HFFc6 (cell line): Measurements from ENCODE around the gene MRPS10. TPM values are rescaled to one million over a fixed set of nuclear protein-coding genes. Genes with fewer than 3 reads are reported as not detected.

Experiments
- DNase-seq: peaks from one replicate; pipeline ENCODE4 v3.0.0-alpha.2; 2018
- H3K27ac Mint-ChIP-seq: 2 replicates; pipeline ENCODE4 v1.8.0; 2020; ENCODE audit warnings: mild to moderate bottlenecking, mixed read lengths
- H3K27me3 Mint-ChIP-seq: 2 replicates; pipeline ENCODE4 v1.8.0; 2021; ENCODE audit warnings: mild to moderate bottlenecking, moderate library complexity, mixed read lengths; ENCODE audit not compliant: insufficient read depth
- H3K36me3 Mint-ChIP-seq: 2 replicates; pipeline ENCODE4 v1.8.0; 2021; ENCODE audit warnings: low read depth, mixed read lengths
- H3K4me1 Mint-ChIP-seq: 2 replicates; pipeline ENCODE4 v1.8.0; 2020; ENCODE audit warnings: low read depth, mixed read lengths
- H3K4me3 Mint-ChIP-seq: 2 replicates; pipeline ENCODE4 v1.8.0; 2020; ENCODE audit warnings: mild to moderate bottlenecking, moderate library complexity, mixed read lengths
- H3K9me3 Mint-ChIP-seq: 2 replicates; pipeline ENCODE4 v1.8.0; 2020; ENCODE audit warnings: mild to moderate bottlenecking, mixed read lengths
- CTCF ChIP-seq: fragments of 200-600 bp; sonication (generic); IDR thresholded peaks from 2 replicates; pipeline ENCODE4 v1.5.0; 2021; ENCODE audit warnings: antibody characterized with exemption, mild to moderate bottlenecking
- total RNA-seq, 6 experiments: library from RNA; stranded (reverse); fragmentation: NEBNext Ultra II Directional; extraction: Animal tissue kit (Norgen Biotek cat#: 25700); gene quantifications; 2 replicates in 1 of 6; 3 replicates in 5 of 6; pipeline ENCODE4 v1.2.3, GENCODE V29; 2021

MRPS10 gene
- total RNA-seq, 6 experiments from 2014 or later = 40.9 to 49.3 (median 43.8) TPM

GRCh38 chr6:42200035-42200434, 17.6 kb downstream of the MRPS10 start:
- peaks cover 1% of the 10 kb centered on the region; the same call in 1 of the 2 replicates for H3K27me3 Mint-ChIP-seq
- peaks cover 10% of the 10 kb centered on the region for H3K36me3 Mint-ChIP-seq
- peak overlapping the region; percentile 86 for H3K27ac Mint-ChIP-seq

GRCh38 chr6:42199106-42199981, 18.3 kb downstream of the MRPS10 start:
- Mint-ChIP-seq H3K27me3 (peaks cover 3% of the 10 kb centered on the region), H3K27ac (peak overlapping the region; percentile 86), H3K36me3 (peaks cover 4% of the 10 kb centered on the region; the same call in 1 of the 2 replicates), H3K4me1 (peaks cover 34% of the 10 kb centered on the region), H3K4me3 (peak overlapping the region; percentile 51), H3K9me3 (no peaks in the 10 kb centered on the region)
- TF ChIP-seq CTCF = no peak
- DNase-seq = peak; percentile 47

More at GRCh38 chr6:42200035-42200434, 17.6 kb downstream of the MRPS10 start:
- Mint-ChIP-seq H3K4me3 (peak overlapping the region; percentile 51), H3K4me1 (peaks cover 41% of the 10 kb centered on the region), H3K9me3 (no peaks in the 10 kb centered on the region)
- peak; percentile 91 for DNase-seq
- TF ChIP-seq CTCF = no peak

GRCh38 chr6:42197555-42198362, 19.9 kb downstream of the MRPS10 start:
- Mint-ChIP-seq H3K36me3 (peaks cover 4% of the 10 kb centered on the region; the same call in 1 of the 2 replicates), H3K27me3 (peaks cover 3% of the 10 kb centered on the region), H3K9me3 (no peaks in the 10 kb centered on the region), H3K4me3 (no peak overlapping the region), H3K4me1 (peaks cover 45% of the 10 kb centered on the region), H3K27ac (no peak overlapping the region)
- peak; percentile 43 for TF ChIP-seq CTCF
- peak; percentile 72 for DNase-seq

- Mint-ChIP-seq H3K4me3 (no peak overlapping the region), H3K36me3 (peaks cover 4% of the 10 kb centered on the region; the same call in 1 of the 2 replicates), H3K4me1 (peaks cover 45% of the 10 kb centered on the region), H3K27me3 (peaks cover 1% of the 10 kb centered on the region), H3K27ac (no peak overlapping the region), H3K9me3 (no peaks in the 10 kb centered on the region)
- DNase-seq = no peak
- TF ChIP-seq CTCF = no peak
These were observed 22.2 kb downstream of the MRPS10 start for GRCh38 chr6:42195415-42195814.

GRCh38 chr6:42194056-42194455, 23.6 kb downstream of the MRPS10 start:
- DNase-seq = no peak
- no peak for TF ChIP-seq CTCF
- Mint-ChIP-seq H3K36me3 (0 out of 2 replicates have a peak, but pooled peaks cover under 1% of the 10 kb centered on the region), H3K27me3 (peaks cover 1% of the 10 kb centered on the region), H3K4me3 (no peak overlapping the region), H3K9me3 (no peaks in the 10 kb centered on the region), H3K4me1 (peaks cover 33% of the 10 kb centered on the region), H3K27ac (no peak overlapping the region)
